SU-DHL-6 (cell line): ENCODE results near the gene CROCC.
A peak's percentile ranks its signal among the peaks of the same experiment; 100 is the strongest.
"Not testable (repeated sequence)": the region's sequence is repeated elsewhere in the genome, so short reads cannot be mapped to it uniquely, and the experiment has no call there.

ENCODE experiments used
- H2AFZ ChIP-seq: fragments of 200-600 bp; sonication (generic); 2 replicates; pipeline ENCODE4 v1.6.1; 2014; ENCODE audit warnings: low read depth, mild to moderate bottlenecking, moderate library complexity, mixed read lengths, antibody characterized with exemption, low read length; ENCODE audit not compliant: severe bottlenecking
- H3F3A ChIP-seq: fragments of 200-600 bp; shearing (Covaris generic); 2 replicates; pipeline ENCODE4 v1.6.0; 2016; ENCODE audit warnings: antibody characterized with exemption, mild to moderate bottlenecking; ENCODE audit not compliant: insufficient read depth
- H3K27ac ChIP-seq: fragments of 200-600 bp; sonication (generic); 2 replicates; pipeline ENCODE4 v1.5.1; 2016; ENCODE audit warnings: low read depth, mild to moderate bottlenecking, low read length, moderate library complexity, mixed read lengths
- H3K27me3 ChIP-seq: fragments of 200-600 bp; sonication (generic), shearing (Covaris generic); 2 replicates; pipeline ENCODE4 v1.6.0; 2014; ENCODE audit warnings: mild to moderate bottlenecking, low read length
- H3K36me3 ChIP-seq: fragments of 200-600 bp; sonication (generic); 2 replicates; pipeline ENCODE4 v1.6.1; 2014; ENCODE audit warnings: mild to moderate bottlenecking, low read length, mixed read lengths
- H3K4me2 ChIP-seq: fragments of 300-600, 200-600 bp; shearing (Covaris generic), sonication (generic); 2 replicates; pipeline ENCODE4 v1.6.0; 2014; ENCODE audit warnings: low read length, low read depth, mild to moderate bottlenecking; ENCODE audit not compliant: poor library complexity, severe bottlenecking
- H3K4me3 ChIP-seq: fragments of 200-600 bp; sonication (generic); 2 replicates; pipeline ENCODE4 v1.5.1; 2014; ENCODE audit warnings: antibody characterized with exemption, low read length, mild to moderate bottlenecking, mixed read lengths; ENCODE audit not compliant: insufficient read depth, poor library complexity, severe bottlenecking
- H3K79me2 ChIP-seq: fragments of 200-600 bp; sonication (generic); 2 replicates; pipeline ENCODE4 v1.6.1; 2014; ENCODE audit warnings: mild to moderate bottlenecking, low read length, moderate library complexity; ENCODE audit not compliant: insufficient read depth
- H3K9ac ChIP-seq: fragments of 200-600 bp; sonication (generic); 2 replicates; pipeline ENCODE4 v1.7.0; 2014; ENCODE audit warnings: mild to moderate bottlenecking, low read length
- H3K9me2 ChIP-seq: fragments of 200-600 bp; sonication (generic); replicated peaks from 2 replicates; pipeline ENCODE4 v1.6.1; 2014; ENCODE audit warnings: low read length; ENCODE audit not compliant: insufficient read depth
- H3K9me3 ChIP-seq: fragments of 200-600 bp; sonication (generic); 2 replicates; pipeline ENCODE4 v1.6.1; 2014; ENCODE audit warnings: low read length, mixed read lengths; ENCODE audit not compliant: insufficient read depth
- H4K20me1 ChIP-seq: fragments of 200-600 bp; sonication (generic); 2 replicates; pipeline ENCODE4 v1.6.1; 2014; ENCODE audit warnings: low read depth, mild to moderate bottlenecking, antibody characterized with exemption, low read length, moderate library complexity, mixed read lengths
- CTCF ChIP-seq: fragments of 200-600 bp; sonication (generic); IDR thresholded peaks from one replicate; pipeline ENCODE4 v1.5.1; 2017; ENCODE audit warnings: antibody characterized with exemption, mild to moderate bottlenecking, low read length, moderate library complexity; ENCODE audit not compliant: insufficient read depth, poor library complexity, severe bottlenecking
- EZH2phosphoT487 ChIP-seq: fragments of 200-600 bp; sonication (generic), shearing (Covaris generic); conservative IDR thresholded peaks from 2 replicates; pipeline ENCODE4 v1.6.1; 2018; ENCODE audit warnings: mild to moderate bottlenecking, antibody characterized with exemption, low read length, moderate library complexity, mixed read lengths

Gene CROCC

GRCh38 chr1:16958475-16958874 is 36.7 kb downstream of the CROCC start:
- Histone ChIP-seq H3K4me3 (no peak overlapping the region), H3K4me2 (no peak overlapping the region), H3K9ac (no peak overlapping the region), H3K27ac (no peak overlapping the region), H2AFZ (no peak overlapping the region), H3F3A (no peaks in the 10 kb centered on the region), H3K27me3 (no peaks in the 10 kb centered on the region), H3K36me3 (no peaks in the 10 kb centered on the region), H3K79me2 (no peaks in the 10 kb centered on the region), H3K9me3 (no peaks in the 10 kb centered on the region), H4K20me1 (no peaks in the 10 kb centered on the region), H3K9me2 (no peaks in the 10 kb centered on the region)
- TF ChIP-seq CTCF, result no peak
- TF ChIP-seq EZH2phosphoT487, result no peak

GRCh38 chr1:16960560-16961296 is 39.0 kb downstream of the CROCC start:
- Histone ChIP-seq H3K4me2 (peak overlapping the region; percentile 61), H3K27ac (no peak overlapping the region), H3K4me3 (peak overlapping the region; percentile 38), H3K36me3 (no peaks in the 10 kb centered on the region), H2AFZ (peak overlapping the region; percentile 92), H3K9me2 (no peaks in the 10 kb centered on the region), H3K9ac (peak overlapping the region; percentile 31; the same call in 1 of the 2 replicates), H3K9me3 (no peaks in the 10 kb centered on the region), H3K27me3 (no peaks in the 10 kb centered on the region), H4K20me1 (no peaks in the 10 kb centered on the region), H3K79me2 (no peaks in the 10 kb centered on the region), H3F3A (no peaks in the 10 kb centered on the region)
- TF ChIP-seq CTCF (peak; percentile 51), EZH2phosphoT487 (no peak)

GRCh38 chr1:16961297-16962133 is 39.8 kb downstream of the CROCC start:
- H2AFZ ChIP-seq, result no peak overlapping the region
- H3K79me2 ChIP-seq, result no peaks in the 10 kb centered on the region
- H3K36me3 ChIP-seq, result no peaks in the 10 kb centered on the region
- peak overlapping the region; percentile 61 for H3K4me2 ChIP-seq
- H3K9ac ChIP-seq, result 0 out of 2 replicates have a peak overlapping the region, but pooled peaks have one; percentile 31
- no peak for TF ChIP-seq EZH2phosphoT487
- TF ChIP-seq CTCF, result no peak
- no peak overlapping the region for H3K27ac ChIP-seq
- no peaks in the 10 kb centered on the region for H3K9me2 ChIP-seq
- no peak overlapping the region for H3K4me3 ChIP-seq
- no peaks in the 10 kb centered on the region for H3K9me3 ChIP-seq
- H4K20me1 ChIP-seq, result no peaks in the 10 kb centered on the region
- no peaks in the 10 kb centered on the region for H3F3A ChIP-seq
- no peaks in the 10 kb centered on the region for H3K27me3 ChIP-seq

- H4K20me1 ChIP-seq, H3K79me2 ChIP-seq, H3K9me3 ChIP-seq, H3K27ac ChIP-seq, H3K9ac ChIP-seq, H3F3A ChIP-seq, H3K9me2 ChIP-seq, H3K4me2 ChIP-seq, H2AFZ ChIP-seq, H3K36me3 ChIP-seq, H3K27me3 ChIP-seq, H3K4me3 ChIP-seq: not testable (repeated sequence)
Observed at GRCh38 chr1:16964169-16964568, 42.4 kb downstream of the CROCC start.
